HG03025 (cell line): ENCODE measurements around the gene HOPX.
A peak's percentile ranks its signal among the peaks of the same experiment; 100 is the strongest.
"Not testable (repeated sequence)": the region's sequence is repeated elsewhere in the genome, so short reads cannot be mapped to it uniquely, and the experiment has no call there.

Experiments
- ATAC-seq: cut with Tn5 transposase; IDR thresholded peaks from one replicate; pipeline ENCODE4 v1.9.1; 2021; ENCODE audit warnings: mild to moderate bottlenecking, moderate library complexity; ENCODE audit not compliant: unreplicated experiment, low FRiP score

Gene HOPX

GRCh38 chr4:56630876-56631666, 50.0 kb downstream of the HOPX start:
- ATAC-seq, result no peak

GRCh38 chr4:56628592-56628991, 52.5 kb downstream of the HOPX start:
- ATAC-seq, result no peak

- ATAC-seq, result no peak
Measured at GRCh38 chr4:56627985-56628384, 53.1 kb downstream of the HOPX start.

- ATAC-seq, result no peak
Measured at GRCh38 chr4:56627375-56627774, 53.7 kb downstream of the HOPX start.

- ATAC-seq, result no peak
Measured at GRCh38 chr4:56626963-56627362, 54.1 kb downstream of the HOPX start.

- no peak for ATAC-seq
Measured at GRCh38 chr4:56626420-56626819, 54.7 kb downstream of the HOPX start.

- no peak for ATAC-seq
Measured at GRCh38 chr4:56622176-56622575, 58.9 kb downstream of the HOPX start.

GRCh38 chr4:56619816-56620215, 61.3 kb downstream of the HOPX start:
- no peak for ATAC-seq

- ATAC-seq, result peak; percentile 57
Measured at GRCh38 chr4:56619160-56619559, 61.9 kb downstream of the HOPX start.

GRCh38 chr4:56618734-56619133, 62.4 kb downstream of the HOPX start:
- ATAC-seq, result no peak

- no peak for ATAC-seq
Measured at GRCh38 chr4:56613101-56613862, 67.8 kb downstream of the HOPX start.

- no peak for ATAC-seq
Measured at GRCh38 chr4:56612282-56612681, 68.8 kb downstream of the HOPX start.

GRCh38 chr4:56611501-56611900, 69.6 kb downstream of the HOPX start:
- no peak for ATAC-seq

- ATAC-seq, result not testable (repeated sequence)
Measured at GRCh38 chr4:56610170-56610569, 70.9 kb downstream of the HOPX start.

- ATAC-seq, result no peak
Measured at GRCh38 chr4:56607926-56608325, 73.2 kb downstream of the HOPX start.

- ATAC-seq, result no peak
Measured at GRCh38 chr4:56606385-56606784, 74.7 kb downstream of the HOPX start.

- ATAC-seq, result not testable (repeated sequence)
Measured at GRCh38 chr4:56605464-56605863, 75.6 kb downstream of the HOPX start.

- no peak for ATAC-seq
Measured at GRCh38 chr4:56603297-56603696, 77.8 kb downstream of the HOPX start.
